ENCODE results near the gene IL3.

DNA sequence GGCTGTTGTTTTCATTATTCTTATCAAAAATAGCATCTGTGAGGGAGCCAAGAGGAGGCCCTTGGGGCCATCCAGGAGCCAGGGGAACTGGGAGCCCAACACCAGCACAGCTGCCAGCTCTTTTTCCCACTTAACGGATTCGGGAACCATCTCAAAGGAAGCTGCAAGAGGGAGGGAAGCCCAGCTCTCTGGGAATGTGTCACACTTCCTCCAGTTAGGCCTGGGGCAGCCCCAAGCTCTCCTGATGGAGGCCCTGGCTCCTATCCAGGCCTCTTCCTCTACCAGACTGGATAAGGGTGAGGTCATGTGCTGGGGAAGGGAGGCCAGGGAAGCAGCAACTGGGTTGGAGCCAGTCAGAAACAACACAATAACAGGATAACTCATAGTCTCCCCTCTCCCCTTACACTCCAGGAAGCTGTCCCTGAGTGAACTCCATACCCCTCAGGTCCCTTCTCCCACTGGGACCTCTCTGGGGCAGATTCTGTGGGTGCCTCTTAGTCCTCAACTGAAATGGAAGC lies 25.9 kb downstream of the IL3 start:
- TF ChIP-seq, protein P1, sequence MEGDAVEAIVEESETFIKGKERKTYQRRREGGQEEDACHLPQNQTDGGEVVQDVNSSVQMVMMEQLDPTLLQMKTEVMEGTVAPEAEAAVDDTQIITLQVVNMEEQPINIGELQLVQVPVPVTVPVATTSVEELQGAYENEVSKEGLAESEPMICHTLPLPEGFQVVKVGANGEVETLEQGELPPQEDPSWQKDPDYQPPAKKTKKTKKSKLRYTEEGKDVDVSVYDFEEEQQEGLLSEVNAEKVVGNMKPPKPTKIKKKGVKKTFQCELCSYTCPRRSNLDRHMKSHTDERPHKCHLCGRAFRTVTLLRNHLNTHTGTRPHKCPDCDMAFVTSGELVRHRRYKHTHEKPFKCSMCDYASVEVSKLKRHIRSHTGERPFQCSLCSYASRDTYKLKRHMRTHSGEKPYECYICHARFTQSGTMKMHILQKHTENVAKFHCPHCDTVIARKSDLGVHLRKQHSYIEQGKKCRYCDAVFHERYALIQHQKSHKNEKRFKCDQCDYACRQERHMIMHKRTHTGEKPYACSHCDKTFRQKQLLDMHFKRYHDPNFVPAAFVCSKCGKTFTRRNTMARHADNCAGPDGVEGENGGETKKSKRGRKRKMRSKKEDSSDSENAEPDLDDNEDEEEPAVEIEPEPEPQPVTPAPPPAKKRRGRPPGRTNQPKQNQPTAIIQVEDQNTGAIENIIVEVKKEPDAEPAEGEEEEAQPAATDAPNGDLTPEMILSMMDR (IDR thresholded peaks at IDR 0.05), result no peak
- TF ChIP-seq EP300 (IDR thresholded peaks at IDR 0.05) (no peak), POLR2AphosphoS5 (IDR thresholded peaks at IDR 0.05) (no peak)
